ENCODE results near the gene PCP4L1. TPM values are rescaled to one million over a fixed set of nuclear protein-coding genes. Genes with fewer than 3 reads are reported as not detected.

The PCP4L1 gene
- total RNA-seq, 1 donor, result not detected

DNA sequence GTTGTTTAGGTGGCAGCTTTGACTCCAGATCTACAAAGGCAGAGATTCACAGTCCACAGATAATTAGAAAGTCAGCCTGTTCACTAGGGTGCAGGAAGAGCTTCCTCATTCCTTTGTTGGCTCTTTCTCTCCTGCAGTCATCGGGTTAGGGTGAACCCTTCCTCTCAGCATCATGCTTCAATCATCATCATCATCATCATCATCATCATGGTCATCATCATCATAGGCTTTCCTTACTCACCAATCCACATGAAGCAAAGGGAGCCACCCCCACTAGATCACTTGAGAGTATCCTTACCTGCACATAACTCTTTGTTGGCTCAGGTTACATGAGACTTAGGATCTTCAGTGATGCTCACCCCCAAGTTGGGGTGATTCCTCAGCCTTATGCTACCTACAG lies 32.2 kb downstream of the PCP4L1 start:
- no peak for DNase-seq (ENCODE audit: low read depth)
- no peak overlapping the region for H3K4me3 ChIP-seq (ENCODE audit: low read depth, low read length)
- TF ChIP-seq, protein P1, sequence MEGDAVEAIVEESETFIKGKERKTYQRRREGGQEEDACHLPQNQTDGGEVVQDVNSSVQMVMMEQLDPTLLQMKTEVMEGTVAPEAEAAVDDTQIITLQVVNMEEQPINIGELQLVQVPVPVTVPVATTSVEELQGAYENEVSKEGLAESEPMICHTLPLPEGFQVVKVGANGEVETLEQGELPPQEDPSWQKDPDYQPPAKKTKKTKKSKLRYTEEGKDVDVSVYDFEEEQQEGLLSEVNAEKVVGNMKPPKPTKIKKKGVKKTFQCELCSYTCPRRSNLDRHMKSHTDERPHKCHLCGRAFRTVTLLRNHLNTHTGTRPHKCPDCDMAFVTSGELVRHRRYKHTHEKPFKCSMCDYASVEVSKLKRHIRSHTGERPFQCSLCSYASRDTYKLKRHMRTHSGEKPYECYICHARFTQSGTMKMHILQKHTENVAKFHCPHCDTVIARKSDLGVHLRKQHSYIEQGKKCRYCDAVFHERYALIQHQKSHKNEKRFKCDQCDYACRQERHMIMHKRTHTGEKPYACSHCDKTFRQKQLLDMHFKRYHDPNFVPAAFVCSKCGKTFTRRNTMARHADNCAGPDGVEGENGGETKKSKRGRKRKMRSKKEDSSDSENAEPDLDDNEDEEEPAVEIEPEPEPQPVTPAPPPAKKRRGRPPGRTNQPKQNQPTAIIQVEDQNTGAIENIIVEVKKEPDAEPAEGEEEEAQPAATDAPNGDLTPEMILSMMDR (IDR thresholded peaks at IDR 0.05; ENCODE audit: insufficient read depth, low read depth, low read length), result no peak

DNA sequence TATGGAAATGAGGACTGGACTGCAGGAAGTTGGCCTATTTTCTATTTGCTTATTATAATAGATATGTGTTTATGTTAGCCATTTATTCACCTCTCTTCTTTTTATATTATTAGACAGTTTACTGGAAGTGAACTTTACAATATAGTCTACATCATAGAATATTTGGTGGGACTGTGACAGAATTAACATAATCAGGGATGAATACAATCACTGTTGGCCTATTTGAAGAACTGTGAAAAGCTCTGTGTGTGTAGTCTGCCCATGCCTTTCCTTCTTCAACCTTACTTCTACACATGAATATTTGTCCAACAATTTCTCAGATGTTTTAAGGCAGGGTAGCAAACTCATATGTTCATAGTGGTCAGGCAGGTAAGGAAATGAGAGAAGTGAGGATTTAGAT lies 38.9 kb downstream of the PCP4L1 start:
- no peak overlapping the region for H3K4me3 ChIP-seq (ENCODE audit: low read depth, low read length)
- TF ChIP-seq, protein P1 (IDR thresholded peaks at IDR 0.05; ENCODE audit: insufficient read depth, low read depth, low read length), result no peak
- DNase-seq (ENCODE audit: low read depth), result no peak

DNA sequence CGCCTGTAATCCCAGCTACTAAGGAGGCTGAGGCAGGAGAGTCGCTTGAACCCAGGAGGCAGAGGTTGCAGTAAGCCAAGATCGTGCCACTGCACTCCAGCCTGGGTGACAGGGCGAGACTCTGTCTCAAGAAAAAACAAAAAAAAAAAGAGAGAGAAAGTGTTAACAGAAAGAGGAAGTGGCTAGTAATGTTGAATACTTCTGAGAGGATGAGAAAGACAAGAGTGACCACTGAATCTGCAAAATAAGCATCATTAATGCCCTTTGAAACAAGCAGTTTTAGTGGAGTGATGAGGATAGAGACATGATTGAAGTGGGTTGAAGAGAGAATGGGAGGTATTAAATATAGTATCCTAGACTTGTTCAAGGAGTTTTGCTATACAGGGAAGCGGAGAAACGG lies 39.6 kb downstream of the PCP4L1 start:
- TF ChIP-seq, protein P1 (IDR thresholded peaks at IDR 0.05; ENCODE audit: insufficient read depth, low read depth, low read length), result no peak
- no peak overlapping the region for H3K4me3 ChIP-seq (ENCODE audit: low read depth, low read length)
- no peak for DNase-seq (ENCODE audit: low read depth)

DNA sequence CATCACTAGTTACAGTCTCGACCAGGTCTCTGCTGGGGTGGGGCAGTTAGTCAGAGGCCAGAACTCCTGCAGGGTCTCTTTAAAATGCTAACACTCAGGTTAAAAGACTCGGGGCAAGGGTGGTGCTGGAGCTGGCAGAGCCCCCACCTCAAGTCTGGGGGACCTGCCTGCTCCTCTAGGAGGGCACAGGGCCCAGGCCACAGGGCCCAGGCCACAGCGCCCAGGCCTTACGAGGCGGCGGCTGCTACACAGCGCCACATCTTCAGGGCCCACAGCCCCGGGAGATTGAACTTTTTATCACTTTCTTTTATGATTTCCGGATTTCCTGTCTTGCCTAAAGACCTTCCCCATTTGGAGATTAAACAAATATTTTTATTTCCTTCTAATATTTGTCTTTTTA lies 40.8 kb downstream of the PCP4L1 start:
- no peak overlapping the region for H3K4me3 ChIP-seq (ENCODE audit: low read depth, low read length)
- DNase-seq (ENCODE audit: low read depth), result no peak
- TF ChIP-seq, protein P1 (IDR thresholded peaks at IDR 0.05; ENCODE audit: insufficient read depth, low read depth, low read length), result no peak

DNA sequence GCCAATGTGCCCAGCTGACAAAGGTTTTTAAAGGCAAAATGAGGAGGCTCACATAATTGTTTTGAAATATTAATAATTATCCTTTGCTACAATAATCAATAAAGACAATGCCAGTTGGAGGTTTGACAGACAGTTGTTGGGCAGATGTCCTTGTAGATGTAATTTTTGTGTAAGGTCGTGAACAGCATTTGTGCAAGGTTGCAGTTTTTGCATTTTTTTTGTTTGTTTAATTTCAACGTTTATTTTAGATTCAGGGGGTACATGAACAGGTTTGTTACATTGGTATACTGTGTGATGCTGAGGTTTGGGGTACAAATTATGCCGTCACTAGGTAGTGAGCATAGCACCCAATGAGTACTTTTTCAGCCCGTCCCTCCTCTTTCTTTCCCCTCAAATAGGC lies 41.9 kb downstream of the PCP4L1 start:
- no peak overlapping the region for H3K4me3 ChIP-seq (ENCODE audit: low read depth, low read length)
- TF ChIP-seq, protein P1 (IDR thresholded peaks at IDR 0.05; ENCODE audit: insufficient read depth, low read depth, low read length), result no peak
- DNase-seq (ENCODE audit: low read depth), result no peak

DNA sequence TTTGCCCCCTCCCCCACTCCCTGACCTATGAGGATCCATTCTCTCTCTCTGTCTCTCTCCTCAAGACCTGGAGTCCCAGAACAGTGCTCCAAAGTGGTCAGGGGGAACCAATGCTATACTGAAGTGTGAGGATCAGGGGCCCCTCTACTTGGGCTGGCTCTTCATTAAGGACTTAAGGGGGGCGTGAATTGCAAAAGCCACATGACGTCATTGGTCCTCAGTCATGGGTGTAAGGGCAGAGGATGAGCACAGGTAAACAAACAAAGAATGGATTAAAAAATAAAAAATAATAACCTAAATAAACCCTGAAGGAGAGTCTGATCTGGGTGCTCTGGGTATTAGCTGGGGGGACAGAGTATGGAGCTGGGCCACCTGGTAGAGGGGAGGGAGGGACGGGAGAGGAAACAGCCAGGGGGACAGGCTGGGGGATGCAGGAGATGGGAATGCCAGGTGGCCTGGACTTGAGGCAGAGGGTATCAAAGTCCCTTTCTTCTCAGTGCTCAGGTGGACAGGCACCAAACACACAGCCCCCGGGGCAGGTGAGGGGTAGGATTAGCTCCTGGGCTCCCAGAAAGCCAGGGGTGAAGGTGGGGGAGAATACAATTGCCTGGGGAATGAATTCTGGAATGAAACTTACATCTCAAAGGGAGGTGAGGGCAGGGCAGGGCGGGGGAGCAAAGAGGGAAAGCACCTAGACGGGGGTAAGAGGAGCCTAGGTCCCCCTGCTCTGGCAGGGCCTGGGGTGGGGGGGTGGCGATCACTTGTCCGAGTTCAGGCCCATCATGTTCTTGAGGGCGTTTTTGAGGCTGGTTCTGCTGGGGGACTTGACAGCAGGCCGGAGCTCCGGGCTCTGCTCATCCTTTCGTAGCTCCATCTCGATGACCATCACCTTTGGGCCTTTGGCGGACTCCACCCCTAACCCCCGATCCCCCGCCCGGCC lies 46.7 kb downstream of the PCP4L1 start:
- DNase-seq (ENCODE audit: low read depth), result no peak
- TF ChIP-seq, protein P1 (IDR thresholded peaks at IDR 0.05; ENCODE audit: insufficient read depth, low read depth, low read length), result no peak
- H3K4me3 ChIP-seq (ENCODE audit: low read depth, low read length), result peak overlapping the region; percentile 63

Data from fibroblast of villous mesenchyme (primary cell).